K562 (cell line): Measurements from ENCODE around the gene SEMA3C. TPM values are rescaled to one million over a fixed set of nuclear protein-coding genes. Genes with fewer than 3 reads are reported as not detected.

Source experiments
- ATAC-seq: fragments of 200-7000 bp; cut with Tn5 transposase; 3 replicates; pipeline ENCODE4 v1.9.1; 2020; ENCODE audit warnings: moderate library complexity
- BruUV-seq: library from RNA; stranded (reverse); fragments of 400-500 nt; replicated peaks from 2 replicates; lab custom pipeline; 2021; lab: Mats Ljungman, UMichigan
- CTCF ChIA-PET: fragments of 300-600 bp; formaldehyde crosslinking; extraction: SDS; loops from one replicate; lab custom pipeline; 2021; ENCODE audit warnings: low intra/inter-chr PET ratio; lab: Yijun Ruan, JAX
- POLR2A ChIA-PET: fragments of 300-600, 350-650 bp; sonication (Branson Sonifier 250); formaldehyde crosslinking; extraction: SDS; loops from one replicate; lab custom pipeline; 2021; ENCODE audit warnings: antibody characterized with exemption, inconsistent platforms; lab: Yijun Ruan, JAX
- DNase-seq, 4 experiments: peaks; one replicate each; pipeline versions ENCODE4 v3.0.0 to v3.0.0-alpha.2; 2011 to 2018; ENCODE audit warnings: low spot score in 3 of 4, mixed read lengths in 3 of 4; ENCODE audit errors: extremely low read depth in 1 of 4
- FAIRE-seq: peaks from 2 replicates; lab custom pipeline; 2011; peaks lifted over from hg19 to GRCh38; lab: Jason Lieb, UNC
- H2AFZ ChIP-seq: 2 replicates; pipeline ENCODE4 v1.6.0; 2011; ENCODE audit warnings: low read depth, low read length, control low read depth, inconsistent platforms
- H3K27ac ChIP-seq: fragments of 200-600 bp; 3 replicates; pipeline ENCODE4 v1.8.0; 2011; ENCODE audit warnings: low read depth, mild to moderate bottlenecking, control low read depth, inconsistent platforms, low read length, moderate library complexity, mixed read lengths; ENCODE audit errors: extremely low read depth
- H3K27me3 ChIP-seq, 2 experiments: fragments of 300-600 bp in 1 of 2; 2 replicates in 1 of 2; 3 replicates in 1 of 2; pipeline versions ENCODE4 v1.6.0 to v1.8.0; 2011; ENCODE audit warnings: inconsistent platforms in 2 of 2, low read length in 2 of 2, mild to moderate bottlenecking in 1 of 2, mixed read lengths in 1 of 2, moderate library complexity in 1 of 2; ENCODE audit not compliant: control insufficient read depth in 2 of 2, insufficient read depth in 2 of 2
- H3K36me3 ChIP-seq: fragments of 300-600 bp; 3 replicates; pipeline ENCODE4 v1.8.0; 2011; ENCODE audit warnings: mild to moderate bottlenecking, low read length, inconsistent platforms; ENCODE audit not compliant: control insufficient read depth, insufficient read depth
- H3K4me1 ChIP-seq, 2 experiments: fragments of 200-600 bp in 1 of 2; replicated peaks in 1 of 2; 2 replicates in 1 of 2; 3 replicates in 1 of 2; pipeline versions ENCODE4 v1.5.1 to v1.8.0; 2011; ENCODE audit warnings: inconsistent platforms in 2 of 2, low read length in 2 of 2, mild to moderate bottlenecking in 1 of 2, mixed read lengths in 1 of 2, moderate library complexity in 1 of 2; ENCODE audit not compliant: control insufficient read depth in 2 of 2, insufficient read depth in 2 of 2
- H3K4me2 ChIP-seq: 2 replicates; pipeline ENCODE4 v1.6.1; 2011; ENCODE audit warnings: low read length, control low read depth, inconsistent platforms, mixed read lengths; ENCODE audit not compliant: insufficient read depth
- H3K4me3 ChIP-seq: fragments of 200-600 bp; sonication (generic), shearing (Covaris generic); 2 replicates; pipeline ENCODE4 v1.5.1; 2016; ENCODE audit warnings: control low read depth, inconsistent platforms
- H3K79me2 ChIP-seq: fragments of 200-600 bp; 3 replicates; pipeline ENCODE4 v1.8.0; 2011; ENCODE audit warnings: low read length, inconsistent platforms; ENCODE audit not compliant: control insufficient read depth, insufficient read depth
- H3K9ac ChIP-seq, 2 experiments: 2 replicates each; pipeline versions ENCODE4 v1.6.0 to v1.6.1; 2011; ENCODE audit warnings: low read depth in 2 of 2, low read length in 2 of 2, control low read depth in 1 of 2, inconsistent platforms in 1 of 2, mild to moderate bottlenecking in 1 of 2, mixed read lengths in 1 of 2; ENCODE audit not compliant: insufficient read depth in 1 of 2
- H3K9me1 ChIP-seq: one replicate; pipeline ENCODE4 v1.6.0; 2011; ENCODE audit warnings: inconsistent platforms, mild to moderate bottlenecking, low read length, moderate library complexity; ENCODE audit not compliant: control insufficient read depth, insufficient read depth
- H3K9me3 ChIP-seq: replicated peaks from 2 replicates; pipeline ENCODE4 v1.5.1; 2011; ENCODE audit warnings: low read depth, low read length, inconsistent platforms; ENCODE audit not compliant: control insufficient read depth, insufficient read depth
- H4K20me1 ChIP-seq: replicated peaks from 2 replicates; pipeline ENCODE4 v1.6.1; 2011; ENCODE audit warnings: low read length, inconsistent platforms, mixed read lengths; ENCODE audit not compliant: control insufficient read depth, insufficient read depth
- BRD9 ChIP-seq: fragments of 450-650 bp; IDR thresholded peaks from 2 replicates; pipeline ENCODE4 v1.6.1; 2018; ENCODE audit warnings: low read depth; ENCODE audit not compliant: partially characterized antibody
- NR4A1 ChIP-seq, 2 experiments: fragments of 250-450 bp in 1 of 2; fragments of 450-650 bp in 1 of 2; sonication (Bioruptor Pico) in 1 of 2; IDR thresholded peaks; 2 replicates each; pipeline versions ENCODE4 v1.4.0 to v1.6.1; 2016 to 2020; ENCODE audit warnings: mild to moderate bottlenecking in 2 of 2, missing compliant biosample characterization in 1 of 2, missing genetic modification characterization in 1 of 2, moderate library complexity in 1 of 2
- PTTG1 ChIP-seq: fragments of 450-650 bp; IDR thresholded peaks from 2 replicates; pipeline ENCODE4 v1.6.1; 2016; ENCODE audit warnings: low read depth, mild to moderate bottlenecking, missing genetic modification characterization, missing compliant biosample characterization
- PYGO2 ChIP-seq: fragments of 450-650 bp; IDR thresholded peaks from 2 replicates; pipeline ENCODE4 v1.6.1; 2016; ENCODE audit warnings: mild to moderate bottlenecking, missing genetic modification characterization, moderate library complexity, missing compliant biosample characterization
- RBM17 ChIP-seq: fragments of 200-400 bp; formaldehyde crosslinking; IDR thresholded peaks from 2 replicates; pipeline ENCODE4 v1.6.1; 2017; ENCODE audit warnings: low read depth, mild to moderate bottlenecking, low read length, borderline replicate concordance
- SRSF3 ChIP-seq: fragments of 200-400 bp; formaldehyde crosslinking; IDR thresholded peaks from 2 replicates; pipeline ENCODE4 v1.6.1; 2016; ENCODE audit warnings: mild to moderate bottlenecking, low read length, moderate library complexity; ENCODE audit not compliant: insufficient read depth
- TRIM24 ChIP-seq, 2 experiments: fragments of 450-650 bp; IDR thresholded peaks; 2 replicates each; pipeline ENCODE4 v1.6.1; 2016
- ZNF3 ChIP-seq: fragments of 250-450 bp; sonication (Bioruptor Pico); IDR thresholded peaks from 2 replicates; pipeline ENCODE4 v1.5.0; 2021; ENCODE audit warnings: mild to moderate bottlenecking, moderate library complexity
- ZNF444 ChIP-seq: fragments of 250-450 bp; sonication (Bioruptor Pico); IDR thresholded peaks from 2 replicates; pipeline ENCODE4 v1.4.0; 2020; ENCODE audit warnings: mild to moderate bottlenecking, moderate library complexity
- WGBS: fragments of 100-300 bp; shearing (Covaris generic); methylation state at CpG from one replicate; pipeline ENCODE4 v1.1.6; 2016; ENCODE audit warnings: low coverage, mixed read lengths; ENCODE audit not compliant: insufficient coverage; ENCODE audit errors: missing lambda C conversion rate; 5-methylcytosine and 5-hydroxymethylcytosine counted together
- in situ Hi-C: fragments of 300-500 bp; cut with MboI; formaldehyde crosslinking; loops from 4 replicates; pipeline ENCODE4 v1.15.0; 2018; ENCODE audit warnings: inconsistent platforms, mixed read lengths
- intact Hi-C: fragments of 100-400 bp; cut with micrococcal nuclease; formaldehyde crosslinking; loops from 2 replicates; pipeline ENCODE4 v1.14.2; 2022
- polyA plus RNA-seq, 8 experiments: library from polyadenylated mRNA; depleted of rRNA in 4 of 8; stranded (reverse) in 5 of 8; unstranded in 3 of 8; fragments of >200 nt; fragmentation: Nextera tagmentation in 2 of 8; fragmentation: Illumina TruSeq in 1 of 8; extraction: Ambion mirVana in 2 of 8; extraction: Trizol in 1 of 8; gene quantifications; 2 replicates each; pipeline versions ENCODE4 v1.2.1 to v1.2.3, GENCODE V29; 2011 to 2014; ENCODE audit warnings: inconsistent platforms in 1 of 8, missing spikeins in 1 of 8
- total RNA-seq, 7 experiments: library from RNA; depleted of rRNA in 6 of 7; stranded (reverse); fragments of >200 nt in 6 of 7; fragmentation: Illumina TruSeq in 2 of 7; extraction: Trizol in 2 of 7; gene quantifications; 2 replicates each; pipeline versions ENCODE4 v1.2.1 to v1.2.3, GENCODE V29; 2011 to 2021; ENCODE audit warnings: low replicate concordance in 1 of 7
- TF ChIP-seq, protein P1 (sequence below): sonication (generic); formaldehyde crosslinking; IDR thresholded peaks from 2 replicates; pipeline ENCODE4 v1.8.0; 2022; ENCODE audit warnings: mild to moderate bottlenecking, missing genetic modification reagents
- TF ChIP-seq, protein P2 (sequence below): fragments of 450-650 bp; formaldehyde crosslinking; IDR thresholded peaks from 2 replicates; pipeline ENCODE4 v1.4.0; 2020; ENCODE audit warnings: mild to moderate bottlenecking
- TF ChIP-seq, protein P3 (sequence below): fragments of 250-450 bp; sonication (Bioruptor Pico); IDR thresholded peaks from 2 replicates; pipeline ENCODE4 v1.4.0; 2020
- TF ChIP-seq, protein P4 (sequence below): sonication (generic); formaldehyde crosslinking; IDR thresholded peaks from 2 replicates; pipeline ENCODE4 v1.8.1; 2023; ENCODE audit warnings: mild to moderate bottlenecking, missing genetic modification reagents, moderate library complexity

SEMA3C gene
- total and polyA plus RNA-seq, 9 of the 15 experiments (the other 6 are each of a cell fraction or from before 2014, with no cell fraction given) = 0.04 to 0.36 (median 0.12) TPM; not detected in 3

DNA sequence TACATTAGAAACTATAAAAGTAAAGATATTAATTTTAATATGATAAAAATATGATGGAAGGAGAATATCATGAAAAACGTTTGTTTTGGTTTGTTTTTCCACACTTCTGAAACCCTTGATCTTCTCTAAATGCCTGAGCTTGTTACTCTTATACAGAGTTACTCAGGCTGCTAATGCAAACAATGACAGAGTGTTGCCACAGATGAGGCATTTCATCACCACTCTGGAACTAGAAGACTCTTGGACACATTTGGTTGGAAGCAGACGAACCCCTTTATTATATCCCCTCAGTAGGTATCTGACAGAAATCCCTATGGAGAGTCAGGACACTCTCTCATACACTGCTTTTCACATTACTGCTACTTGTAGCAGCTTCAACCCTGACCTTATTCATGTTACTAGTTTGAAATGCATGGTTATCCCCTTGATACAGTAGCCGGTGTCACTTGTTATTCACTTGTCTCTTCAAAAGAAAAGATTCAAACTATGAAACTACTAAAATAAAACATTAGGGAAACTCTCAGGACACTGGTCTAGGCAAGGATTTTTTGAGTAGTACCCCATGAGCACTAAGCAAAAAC is 66.9 kb downstream of the SEMA3C start:
- no peak overlapping the region for H3K27ac ChIP-seq
- ATAC-seq = no peak
- TF ChIP-seq, protein P1, sequence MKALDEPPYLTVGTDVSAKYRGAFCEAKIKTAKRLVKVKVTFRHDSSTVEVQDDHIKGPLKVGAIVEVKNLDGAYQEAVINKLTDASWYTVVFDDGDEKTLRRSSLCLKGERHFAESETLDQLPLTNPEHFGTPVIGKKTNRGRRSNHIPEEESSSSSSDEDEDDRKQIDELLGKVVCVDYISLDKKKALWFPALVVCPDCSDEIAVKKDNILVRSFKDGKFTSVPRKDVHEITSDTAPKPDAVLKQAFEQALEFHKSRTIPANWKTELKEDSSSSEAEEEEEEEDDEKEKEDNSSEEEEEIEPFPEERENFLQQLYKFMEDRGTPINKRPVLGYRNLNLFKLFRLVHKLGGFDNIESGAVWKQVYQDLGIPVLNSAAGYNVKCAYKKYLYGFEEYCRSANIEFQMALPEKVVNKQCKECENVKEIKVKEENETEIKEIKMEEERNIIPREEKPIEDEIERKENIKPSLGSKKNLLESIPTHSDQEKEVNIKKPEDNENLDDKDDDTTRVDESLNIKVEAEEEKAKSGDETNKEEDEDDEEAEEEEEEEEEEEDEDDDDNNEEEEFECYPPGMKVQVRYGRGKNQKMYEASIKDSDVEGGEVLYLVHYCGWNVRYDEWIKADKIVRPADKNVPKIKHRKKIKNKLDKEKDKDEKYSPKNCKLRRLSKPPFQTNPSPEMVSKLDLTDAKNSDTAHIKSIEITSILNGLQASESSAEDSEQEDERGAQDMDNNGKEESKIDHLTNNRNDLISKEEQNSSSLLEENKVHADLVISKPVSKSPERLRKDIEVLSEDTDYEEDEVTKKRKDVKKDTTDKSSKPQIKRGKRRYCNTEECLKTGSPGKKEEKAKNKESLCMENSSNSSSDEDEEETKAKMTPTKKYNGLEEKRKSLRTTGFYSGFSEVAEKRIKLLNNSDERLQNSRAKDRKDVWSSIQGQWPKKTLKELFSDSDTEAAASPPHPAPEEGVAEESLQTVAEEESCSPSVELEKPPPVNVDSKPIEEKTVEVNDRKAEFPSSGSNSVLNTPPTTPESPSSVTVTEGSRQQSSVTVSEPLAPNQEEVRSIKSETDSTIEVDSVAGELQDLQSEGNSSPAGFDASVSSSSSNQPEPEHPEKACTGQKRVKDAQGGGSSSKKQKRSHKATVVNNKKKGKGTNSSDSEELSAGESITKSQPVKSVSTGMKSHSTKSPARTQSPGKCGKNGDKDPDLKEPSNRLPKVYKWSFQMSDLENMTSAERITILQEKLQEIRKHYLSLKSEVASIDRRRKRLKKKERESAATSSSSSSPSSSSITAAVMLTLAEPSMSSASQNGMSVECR (CRISPR knock-in tag) = no peak
- TF ChIP-seq SRSF3 = no peak
- no peak for TF ChIP-seq PTTG1 (tag)
- TF ChIP-seq PYGO2 (tag) = no peak
- TF ChIP-seq, protein P2, sequence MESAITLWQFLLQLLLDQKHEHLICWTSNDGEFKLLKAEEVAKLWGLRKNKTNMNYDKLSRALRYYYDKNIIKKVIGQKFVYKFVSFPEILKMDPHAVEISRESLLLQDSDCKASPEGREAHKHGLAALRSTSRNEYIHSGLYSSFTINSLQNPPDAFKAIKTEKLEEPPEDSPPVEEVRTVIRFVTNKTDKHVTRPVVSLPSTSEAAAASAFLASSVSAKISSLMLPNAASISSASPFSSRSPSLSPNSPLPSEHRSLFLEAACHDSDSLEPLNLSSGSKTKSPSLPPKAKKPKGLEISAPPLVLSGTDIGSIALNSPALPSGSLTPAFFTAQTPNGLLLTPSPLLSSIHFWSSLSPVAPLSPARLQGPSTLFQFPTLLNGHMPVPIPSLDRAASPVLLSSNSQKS (CRISPR knock-in tag) = no peak
- no peak for TF ChIP-seq ZNF3 (CRISPR knock-in tag)
- no peak for TF ChIP-seq RBM17
- TF ChIP-seq, protein P3, sequence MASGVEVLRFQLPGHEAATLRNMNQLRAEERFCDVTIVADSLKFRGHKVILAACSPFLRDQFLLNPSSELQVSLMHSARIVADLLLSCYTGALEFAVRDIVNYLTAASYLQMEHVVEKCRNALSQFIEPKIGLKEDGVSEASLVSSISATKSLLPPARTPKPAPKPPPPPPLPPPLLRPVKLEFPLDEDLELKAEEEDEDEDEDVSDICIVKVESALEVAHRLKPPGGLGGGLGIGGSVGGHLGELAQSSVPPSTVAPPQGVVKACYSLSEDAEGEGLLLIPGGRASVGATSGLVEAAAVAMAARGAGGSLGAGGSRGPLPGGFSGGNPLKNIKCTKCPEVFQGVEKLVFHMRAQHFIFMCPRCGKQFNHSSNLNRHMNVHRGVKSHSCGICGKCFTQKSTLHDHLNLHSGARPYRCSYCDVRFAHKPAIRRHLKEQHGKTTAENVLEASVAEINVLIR (CRISPR knock-in tag) = no peak
- no peak for TF ChIP-seq BRD9
- TF ChIP-seq, protein P4, sequence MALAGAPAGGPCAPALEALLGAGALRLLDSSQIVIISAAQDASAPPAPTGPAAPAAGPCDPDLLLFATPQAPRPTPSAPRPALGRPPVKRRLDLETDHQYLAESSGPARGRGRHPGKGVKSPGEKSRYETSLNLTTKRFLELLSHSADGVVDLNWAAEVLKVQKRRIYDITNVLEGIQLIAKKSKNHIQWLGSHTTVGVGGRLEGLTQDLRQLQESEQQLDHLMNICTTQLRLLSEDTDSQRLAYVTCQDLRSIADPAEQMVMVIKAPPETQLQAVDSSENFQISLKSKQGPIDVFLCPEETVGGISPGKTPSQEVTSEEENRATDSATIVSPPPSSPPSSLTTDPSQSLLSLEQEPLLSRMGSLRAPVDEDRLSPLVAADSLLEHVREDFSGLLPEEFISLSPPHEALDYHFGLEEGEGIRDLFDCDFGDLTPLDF (CRISPR knock-in tag) = no peak
- no peak for TF ChIP-seq TRIM24 (IDR thresholded peaks at IDR 0.05)
- no peak for TF ChIP-seq NR4A1 (CRISPR knock-in tag; IDR thresholded peaks at IDR 0.05)
- no peak for TF ChIP-seq NR4A1 (tag; IDR thresholded peaks at IDR 0.05)
- TF ChIP-seq ZNF444 (CRISPR knock-in tag) = no peak

More for the DNA sequence above, 66.9 kb downstream of the SEMA3C start:
- Histone ChIP-seq H3K4me2 (no peak overlapping the region), H3K9me3 (no peaks in the 10 kb centered on the region), H3K27me3 (no peaks in the 10 kb centered on the region), H3K9me1 (no peaks in the 10 kb centered on the region), H2AFZ (no peak overlapping the region), H3K4me3 (no peak overlapping the region), H3K36me3 (no peaks in the 10 kb centered on the region), H3K79me2 (no peaks in the 10 kb centered on the region), H4K20me1 (no peaks in the 10 kb centered on the region), H3K4me1 (no peaks in the 10 kb centered on the region), H3K9ac (no peak overlapping the region)
- 1% methylated on average over 3 of the region's 3 CpGs for WGBS
- POLR2A ChIA-PET = no interaction called here
- CTCF ChIA-PET = no interaction called here
- no peak for FAIRE-seq
- intact Hi-C loops (no loop called here), in situ Hi-C loops (no loop called here)
- BruUV-seq = no TSS peak
- no peak for DNase-seq
